Measurements from ENCODE around the gene TRPV4.

The TRPV4 gene

DNA sequence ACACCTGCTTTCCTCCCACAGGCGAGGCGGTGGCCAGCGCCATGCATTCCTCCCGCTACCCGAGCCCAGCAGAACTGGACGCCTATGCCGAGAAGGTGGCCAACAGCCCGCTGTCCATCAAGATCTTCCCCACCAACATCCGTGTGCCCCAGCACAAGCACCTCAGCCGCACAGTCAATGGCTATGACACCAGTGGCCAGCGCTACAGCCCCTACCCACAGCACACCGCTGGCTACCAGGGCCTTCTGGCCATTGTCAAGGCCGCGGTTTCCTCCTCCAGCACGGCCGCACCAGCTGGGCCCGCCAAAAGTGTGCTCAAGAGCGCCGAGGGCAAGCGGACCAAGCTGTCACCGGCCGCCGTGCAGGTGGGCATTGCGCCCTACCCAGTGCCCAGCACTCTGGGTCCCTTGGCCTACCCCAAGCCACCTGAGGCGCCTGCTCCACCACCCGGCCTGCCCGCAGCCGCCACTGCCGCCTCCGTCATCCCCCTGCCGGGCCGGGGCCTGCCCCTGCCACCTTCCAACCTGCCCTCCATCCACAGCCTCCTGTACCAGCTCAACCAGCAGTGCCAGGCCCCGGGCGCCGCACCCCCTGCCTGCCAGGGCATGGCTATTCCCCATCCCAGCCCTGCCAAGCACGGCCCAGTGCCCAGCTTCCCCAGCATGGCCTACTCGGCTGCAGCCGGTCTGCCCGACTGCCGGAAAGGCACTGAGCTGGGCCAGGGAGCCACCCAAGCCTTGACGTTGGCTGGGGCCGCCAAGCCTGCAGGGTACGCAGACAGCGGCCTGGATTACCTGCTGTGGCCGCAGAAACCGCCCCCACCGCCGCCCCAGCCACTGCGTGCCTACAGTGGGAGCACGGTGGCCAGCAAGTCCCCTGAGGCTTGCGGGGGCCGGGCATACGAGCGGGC, 65.0 kb downstream of the TRPV4 start:
- H3K4me3 ChIP-seq (ENCODE audit: low read depth, low read length): no peak overlapping the region
- no peak overlapping the region for H3K27ac ChIP-seq (ENCODE audit: extremely low read depth, low read depth, low read length)
- no peaks in the 10 kb centered on the region for H3K36me3 ChIP-seq (ENCODE audit: control insufficient read depth in 2 of 2, insufficient read depth in 1 of 2, low read length in 2 of 2)
- CTCF ChIA-PET: interaction anchor here (0.6 to 1.0 kb wide), 2 partner anchors 287 to 336 kb away, joined by 3 read pairs; no protein-coding TSS in a partner anchor
- TF ChIP-seq, protein P1, sequence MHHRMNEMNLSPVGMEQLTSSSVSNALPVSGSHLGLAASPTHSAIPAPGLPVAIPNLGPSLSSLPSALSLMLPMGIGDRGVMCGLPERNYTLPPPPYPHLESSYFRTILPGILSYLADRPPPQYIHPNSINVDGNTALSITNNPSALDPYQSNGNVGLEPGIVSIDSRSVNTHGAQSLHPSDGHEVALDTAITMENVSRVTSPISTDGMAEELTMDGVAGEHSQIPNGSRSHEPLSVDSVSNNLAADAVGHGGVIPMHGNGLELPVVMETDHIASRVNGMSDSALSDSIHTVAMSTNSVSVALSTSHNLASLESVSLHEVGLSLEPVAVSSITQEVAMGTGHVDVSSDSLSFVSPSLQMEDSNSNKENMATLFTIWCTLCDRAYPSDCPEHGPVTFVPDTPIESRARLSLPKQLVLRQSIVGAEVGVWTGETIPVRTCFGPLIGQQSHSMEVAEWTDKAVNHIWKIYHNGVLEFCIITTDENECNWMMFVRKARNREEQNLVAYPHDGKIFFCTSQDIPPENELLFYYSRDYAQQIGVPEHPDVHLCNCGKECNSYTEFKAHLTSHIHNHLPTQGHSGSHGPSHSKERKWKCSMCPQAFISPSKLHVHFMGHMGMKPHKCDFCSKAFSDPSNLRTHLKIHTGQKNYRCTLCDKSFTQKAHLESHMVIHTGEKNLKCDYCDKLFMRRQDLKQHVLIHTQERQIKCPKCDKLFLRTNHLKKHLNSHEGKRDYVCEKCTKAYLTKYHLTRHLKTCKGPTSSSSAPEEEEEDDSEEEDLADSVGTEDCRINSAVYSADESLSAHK (tag by site-specific recombination; IDR thresholded peaks at IDR 0.05): no peak
- TF ChIP-seq ZSCAN30 (tag by site-specific recombination; IDR thresholded peaks at IDR 0.05): no peak
- no peak for TF ChIP-seq KLF8 (tag by site-specific recombination; IDR thresholded peaks at IDR 0.05)
- no peak for TF ChIP-seq ZNF843 (tag by site-specific recombination; IDR thresholded peaks at IDR 0.05)
- TF ChIP-seq ZNF175 (tag by site-specific recombination; IDR thresholded peaks at IDR 0.05): no peak
- H3K9me3 ChIP-seq (ENCODE audit: control insufficient read depth, insufficient read depth, low read depth, low read length): no peaks in the 10 kb centered on the region
- no peaks in the 10 kb centered on the region for H3K4me1 ChIP-seq (ENCODE audit: control insufficient read depth, insufficient read depth, low read length)
- POLR2A ChIA-PET: no interaction called here

DNA sequence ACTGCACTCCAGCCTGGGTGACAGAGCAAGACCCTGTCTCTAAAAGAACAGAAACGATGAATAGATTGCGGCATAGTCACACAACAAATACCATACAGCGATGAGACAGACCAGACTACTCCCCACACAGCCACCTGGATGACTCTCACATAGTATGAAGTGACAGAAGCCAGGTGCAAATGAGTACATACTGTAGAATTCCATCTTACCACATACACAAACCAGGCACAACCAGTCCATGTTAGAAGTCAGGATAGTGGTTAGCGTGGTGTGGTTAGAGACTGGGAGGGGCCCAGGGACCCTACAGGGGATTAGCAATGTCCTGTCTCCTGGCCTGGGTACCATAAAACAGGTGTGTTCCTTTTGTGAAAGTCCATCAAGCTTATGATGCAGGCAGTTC, 65.7 kb downstream of the TRPV4 start:
- ChIA-PET CTCF (interaction anchor here (0.6 kb wide), 1 partner anchor 286 kb away, joined by 3 read pairs; no protein-coding TSS in a partner anchor), POLR2A (interaction anchor here (0.6 kb wide), 1 partner anchor 147 kb away, joined by 6 read pairs; no protein-coding TSS in a partner anchor)
- Histone ChIP-seq H3K4me1 (ENCODE audit: control insufficient read depth, insufficient read depth, low read length) (no peaks in the 10 kb centered on the region), H3K9me3 (ENCODE audit: control insufficient read depth, insufficient read depth, low read depth, low read length) (no peaks in the 10 kb centered on the region), H3K36me3 (ENCODE audit: control insufficient read depth in 2 of 2, insufficient read depth in 1 of 2, low read length in 2 of 2) (no peaks in the 10 kb centered on the region), H3K4me3 (ENCODE audit: low read depth, low read length) (no peak overlapping the region), H3K27ac (ENCODE audit: extremely low read depth, low read depth, low read length) (no peak overlapping the region)
- TF ChIP-seq ZNF560 (tag by site-specific recombination; IDR thresholded peaks at IDR 0.05; ENCODE audit: borderline replicate concordance): no peak
- TF ChIP-seq SP2 (tag by site-specific recombination; IDR thresholded peaks at IDR 0.05): no peak
- no peak for TF ChIP-seq ZNF501 (tag by site-specific recombination; IDR thresholded peaks at IDR 0.05)
- TF ChIP-seq, protein P2, sequence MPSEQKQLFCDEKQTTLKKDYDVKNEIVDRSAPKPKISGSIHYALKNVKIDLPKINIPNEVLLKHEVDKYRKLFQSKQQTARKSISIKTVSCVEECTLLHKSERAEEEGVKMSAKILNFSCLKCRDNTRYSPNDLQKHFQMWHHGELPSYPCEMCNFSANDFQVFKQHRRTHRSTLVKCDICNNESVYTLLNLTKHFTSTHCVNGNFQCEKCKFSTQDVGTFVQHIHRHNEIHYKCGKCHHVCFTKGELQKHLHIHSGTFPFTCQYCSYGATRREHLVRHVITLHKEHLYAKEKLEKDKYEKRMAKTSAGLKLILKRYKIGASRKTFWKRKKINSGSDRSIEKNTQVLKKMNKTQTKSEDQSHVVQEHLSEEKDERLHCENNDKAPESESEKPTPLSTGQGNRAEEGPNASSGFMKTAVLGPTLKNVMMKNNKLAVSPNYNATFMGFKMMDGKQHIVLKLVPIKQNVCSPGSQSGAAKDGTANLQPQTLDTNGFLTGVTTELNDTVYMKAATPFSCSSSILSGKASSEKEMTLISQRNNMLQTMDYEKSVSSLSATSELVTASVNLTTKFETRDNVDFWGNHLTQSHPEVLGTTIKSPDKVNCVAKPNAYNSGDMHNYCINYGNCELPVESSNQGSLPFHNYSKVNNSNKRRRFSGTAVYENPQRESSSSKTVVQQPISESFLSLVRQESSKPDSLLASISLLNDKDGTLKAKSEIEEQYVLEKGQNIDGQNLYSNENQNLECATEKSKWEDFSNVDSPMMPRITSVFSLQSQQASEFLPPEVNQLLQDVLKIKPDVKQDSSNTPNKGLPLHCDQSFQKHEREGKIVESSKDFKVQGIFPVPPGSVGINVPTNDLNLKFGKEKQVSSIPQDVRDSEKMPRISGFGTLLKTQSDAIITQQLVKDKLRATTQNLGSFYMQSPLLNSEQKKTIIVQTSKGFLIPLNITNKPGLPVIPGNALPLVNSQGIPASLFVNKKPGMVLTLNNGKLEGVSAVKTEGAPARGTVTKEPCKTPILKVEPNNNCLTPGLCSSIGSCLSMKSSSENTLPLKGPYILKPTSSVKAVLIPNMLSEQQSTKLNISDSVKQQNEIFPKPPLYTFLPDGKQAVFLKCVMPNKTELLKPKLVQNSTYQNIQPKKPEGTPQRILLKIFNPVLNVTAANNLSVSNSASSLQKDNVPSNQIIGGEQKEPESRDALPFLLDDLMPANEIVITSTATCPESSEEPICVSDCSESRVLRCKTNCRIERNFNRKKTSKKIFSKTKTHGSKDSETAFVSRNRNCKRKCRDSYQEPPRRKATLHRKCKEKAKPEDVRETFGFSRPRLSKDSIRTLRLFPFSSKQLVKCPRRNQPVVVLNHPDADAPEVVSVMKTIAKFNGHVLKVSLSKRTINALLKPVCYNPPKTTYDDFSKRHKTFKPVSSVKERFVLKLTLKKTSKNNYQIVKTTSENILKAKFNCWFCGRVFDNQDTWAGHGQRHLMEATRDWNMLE (tag by site-specific recombination; conservative IDR thresholded peaks at IDR 0.05; ENCODE audit: low read depth): no peak
- TF ChIP-seq, protein P3, sequence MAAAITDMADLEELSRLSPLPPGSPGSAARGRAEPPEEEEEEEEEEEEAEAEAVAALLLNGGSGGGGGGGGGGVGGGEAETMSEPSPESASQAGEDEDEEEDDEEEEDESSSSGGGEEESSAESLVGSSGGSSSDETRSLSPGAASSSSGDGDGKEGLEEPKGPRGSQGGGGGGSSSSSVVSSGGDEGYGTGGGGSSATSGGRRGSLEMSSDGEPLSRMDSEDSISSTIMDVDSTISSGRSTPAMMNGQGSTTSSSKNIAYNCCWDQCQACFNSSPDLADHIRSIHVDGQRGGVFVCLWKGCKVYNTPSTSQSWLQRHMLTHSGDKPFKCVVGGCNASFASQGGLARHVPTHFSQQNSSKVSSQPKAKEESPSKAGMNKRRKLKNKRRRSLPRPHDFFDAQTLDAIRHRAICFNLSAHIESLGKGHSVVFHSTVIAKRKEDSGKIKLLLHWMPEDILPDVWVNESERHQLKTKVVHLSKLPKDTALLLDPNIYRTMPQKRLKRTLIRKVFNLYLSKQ (tag by site-specific recombination; IDR thresholded peaks at IDR 0.05; ENCODE audit: borderline replicate concordance): no peak
- TF ChIP-seq ZNF624 (tag by site-specific recombination; IDR thresholded peaks at IDR 0.05): no peak
- TF ChIP-seq, protein P4, sequence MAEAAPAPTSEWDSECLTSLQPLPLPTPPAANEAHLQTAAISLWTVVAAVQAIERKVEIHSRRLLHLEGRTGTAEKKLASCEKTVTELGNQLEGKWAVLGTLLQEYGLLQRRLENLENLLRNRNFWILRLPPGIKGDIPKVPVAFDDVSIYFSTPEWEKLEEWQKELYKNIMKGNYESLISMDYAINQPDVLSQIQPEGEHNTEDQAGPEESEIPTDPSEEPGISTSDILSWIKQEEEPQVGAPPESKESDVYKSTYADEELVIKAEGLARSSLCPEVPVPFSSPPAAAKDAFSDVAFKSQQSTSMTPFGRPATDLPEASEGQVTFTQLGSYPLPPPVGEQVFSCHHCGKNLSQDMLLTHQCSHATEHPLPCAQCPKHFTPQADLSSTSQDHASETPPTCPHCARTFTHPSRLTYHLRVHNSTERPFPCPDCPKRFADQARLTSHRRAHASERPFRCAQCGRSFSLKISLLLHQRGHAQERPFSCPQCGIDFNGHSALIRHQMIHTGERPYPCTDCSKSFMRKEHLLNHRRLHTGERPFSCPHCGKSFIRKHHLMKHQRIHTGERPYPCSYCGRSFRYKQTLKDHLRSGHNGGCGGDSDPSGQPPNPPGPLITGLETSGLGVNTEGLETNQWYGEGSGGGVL (tag by site-specific recombination; IDR thresholded peaks at IDR 0.05): no peak
- TF ChIP-seq, protein P5, sequence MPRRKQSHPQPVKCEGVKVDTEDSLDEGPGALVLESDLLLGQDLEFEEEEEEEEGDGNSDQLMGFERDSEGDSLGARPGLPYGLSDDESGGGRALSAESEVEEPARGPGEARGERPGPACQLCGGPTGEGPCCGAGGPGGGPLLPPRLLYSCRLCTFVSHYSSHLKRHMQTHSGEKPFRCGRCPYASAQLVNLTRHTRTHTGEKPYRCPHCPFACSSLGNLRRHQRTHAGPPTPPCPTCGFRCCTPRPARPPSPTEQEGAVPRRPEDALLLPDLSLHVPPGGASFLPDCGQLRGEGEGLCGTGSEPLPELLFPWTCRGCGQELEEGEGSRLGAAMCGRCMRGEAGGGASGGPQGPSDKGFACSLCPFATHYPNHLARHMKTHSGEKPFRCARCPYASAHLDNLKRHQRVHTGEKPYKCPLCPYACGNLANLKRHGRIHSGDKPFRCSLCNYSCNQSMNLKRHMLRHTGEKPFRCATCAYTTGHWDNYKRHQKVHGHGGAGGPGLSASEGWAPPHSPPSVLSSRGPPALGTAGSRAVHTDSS (tag by site-specific recombination; IDR thresholded peaks at IDR 0.05): no peak
- no peak for TF ChIP-seq ZNF571 (tag by site-specific recombination; IDR thresholded peaks at IDR 0.05)
- no peak for TF ChIP-seq SALL2 (tag by site-specific recombination; IDR thresholded peaks at IDR 0.05; ENCODE audit: borderline replicate concordance)
- TF ChIP-seq ZFP37 (tag by site-specific recombination; IDR thresholded peaks at IDR 0.05): no peak
- TF ChIP-seq, protein P6, sequence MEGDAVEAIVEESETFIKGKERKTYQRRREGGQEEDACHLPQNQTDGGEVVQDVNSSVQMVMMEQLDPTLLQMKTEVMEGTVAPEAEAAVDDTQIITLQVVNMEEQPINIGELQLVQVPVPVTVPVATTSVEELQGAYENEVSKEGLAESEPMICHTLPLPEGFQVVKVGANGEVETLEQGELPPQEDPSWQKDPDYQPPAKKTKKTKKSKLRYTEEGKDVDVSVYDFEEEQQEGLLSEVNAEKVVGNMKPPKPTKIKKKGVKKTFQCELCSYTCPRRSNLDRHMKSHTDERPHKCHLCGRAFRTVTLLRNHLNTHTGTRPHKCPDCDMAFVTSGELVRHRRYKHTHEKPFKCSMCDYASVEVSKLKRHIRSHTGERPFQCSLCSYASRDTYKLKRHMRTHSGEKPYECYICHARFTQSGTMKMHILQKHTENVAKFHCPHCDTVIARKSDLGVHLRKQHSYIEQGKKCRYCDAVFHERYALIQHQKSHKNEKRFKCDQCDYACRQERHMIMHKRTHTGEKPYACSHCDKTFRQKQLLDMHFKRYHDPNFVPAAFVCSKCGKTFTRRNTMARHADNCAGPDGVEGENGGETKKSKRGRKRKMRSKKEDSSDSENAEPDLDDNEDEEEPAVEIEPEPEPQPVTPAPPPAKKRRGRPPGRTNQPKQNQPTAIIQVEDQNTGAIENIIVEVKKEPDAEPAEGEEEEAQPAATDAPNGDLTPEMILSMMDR (tag by site-specific recombination; IDR thresholded peaks at IDR 0.05): no peak
